K562 (cell line): ENCODE measurements around the gene URM1. TPM values are rescaled to one million over a fixed set of nuclear protein-coding genes. Genes with fewer than 3 reads are reported as not detected.

ENCODE experiments used
- ATAC-seq: fragments of 200-7000 bp; cut with Tn5 transposase; 3 replicates; pipeline ENCODE4 v1.9.1; 2020; ENCODE audit warnings: moderate library complexity
- BruUV-seq: library from RNA; stranded (reverse); fragments of 400-500 nt; replicated peaks from 2 replicates; lab custom pipeline; 2021; lab: Mats Ljungman, UMichigan
- CTCF ChIA-PET: fragments of 300-600 bp; formaldehyde crosslinking; extraction: SDS; loops from one replicate; lab custom pipeline; 2021; ENCODE audit warnings: low intra/inter-chr PET ratio; lab: Yijun Ruan, JAX
- POLR2A ChIA-PET: fragments of 300-600, 350-650 bp; sonication (Branson Sonifier 250); formaldehyde crosslinking; extraction: SDS; loops from one replicate; lab custom pipeline; 2021; ENCODE audit warnings: antibody characterized with exemption, inconsistent platforms; lab: Yijun Ruan, JAX
- DNase-seq, 4 experiments: peaks; one replicate each; pipeline versions ENCODE4 v3.0.0 to v3.0.0-alpha.2; 2011 to 2018; ENCODE audit warnings: low spot score in 3 of 4, mixed read lengths in 3 of 4; ENCODE audit errors: extremely low read depth in 1 of 4
- FAIRE-seq: peaks from 2 replicates; lab custom pipeline; 2011; peaks lifted over from hg19 to GRCh38; lab: Jason Lieb, UNC
- H2AFZ ChIP-seq: 2 replicates; pipeline ENCODE4 v1.6.0; 2011; ENCODE audit warnings: low read depth, low read length, control low read depth, inconsistent platforms
- H3K27ac ChIP-seq: fragments of 200-600 bp; 3 replicates; pipeline ENCODE4 v1.8.0; 2011; ENCODE audit warnings: low read depth, mild to moderate bottlenecking, control low read depth, inconsistent platforms, low read length, moderate library complexity, mixed read lengths; ENCODE audit errors: extremely low read depth
- H3K27me3 ChIP-seq, 2 experiments: fragments of 300-600 bp in 1 of 2; 2 replicates in 1 of 2; 3 replicates in 1 of 2; pipeline versions ENCODE4 v1.6.0 to v1.8.0; 2011; ENCODE audit warnings: inconsistent platforms in 2 of 2, low read length in 2 of 2, mild to moderate bottlenecking in 1 of 2, mixed read lengths in 1 of 2, moderate library complexity in 1 of 2; ENCODE audit not compliant: control insufficient read depth in 2 of 2, insufficient read depth in 2 of 2
- H3K36me3 ChIP-seq: fragments of 300-600 bp; 3 replicates; pipeline ENCODE4 v1.8.0; 2011; ENCODE audit warnings: mild to moderate bottlenecking, low read length, inconsistent platforms; ENCODE audit not compliant: control insufficient read depth, insufficient read depth
- H3K4me1 ChIP-seq, 2 experiments: fragments of 200-600 bp in 1 of 2; replicated peaks in 1 of 2; 2 replicates in 1 of 2; 3 replicates in 1 of 2; pipeline versions ENCODE4 v1.5.1 to v1.8.0; 2011; ENCODE audit warnings: inconsistent platforms in 2 of 2, low read length in 2 of 2, mild to moderate bottlenecking in 1 of 2, mixed read lengths in 1 of 2, moderate library complexity in 1 of 2; ENCODE audit not compliant: control insufficient read depth in 2 of 2, insufficient read depth in 2 of 2
- H3K4me2 ChIP-seq: 2 replicates; pipeline ENCODE4 v1.6.1; 2011; ENCODE audit warnings: low read length, control low read depth, inconsistent platforms, mixed read lengths; ENCODE audit not compliant: insufficient read depth
- H3K4me3 ChIP-seq: fragments of 200-600 bp; sonication (generic), shearing (Covaris generic); 2 replicates; pipeline ENCODE4 v1.5.1; 2016; ENCODE audit warnings: control low read depth, inconsistent platforms
- H3K79me2 ChIP-seq: fragments of 200-600 bp; 3 replicates; pipeline ENCODE4 v1.8.0; 2011; ENCODE audit warnings: low read length, inconsistent platforms; ENCODE audit not compliant: control insufficient read depth, insufficient read depth
- H3K9ac ChIP-seq, 2 experiments: 2 replicates each; pipeline versions ENCODE4 v1.6.0 to v1.6.1; 2011; ENCODE audit warnings: low read depth in 2 of 2, low read length in 2 of 2, control low read depth in 1 of 2, inconsistent platforms in 1 of 2, mild to moderate bottlenecking in 1 of 2, mixed read lengths in 1 of 2; ENCODE audit not compliant: insufficient read depth in 1 of 2
- H3K9me1 ChIP-seq: one replicate; pipeline ENCODE4 v1.6.0; 2011; ENCODE audit warnings: inconsistent platforms, mild to moderate bottlenecking, low read length, moderate library complexity; ENCODE audit not compliant: control insufficient read depth, insufficient read depth
- H3K9me3 ChIP-seq: replicated peaks from 2 replicates; pipeline ENCODE4 v1.5.1; 2011; ENCODE audit warnings: low read depth, low read length, inconsistent platforms; ENCODE audit not compliant: control insufficient read depth, insufficient read depth
- H4K20me1 ChIP-seq: replicated peaks from 2 replicates; pipeline ENCODE4 v1.6.1; 2011; ENCODE audit warnings: low read length, inconsistent platforms, mixed read lengths; ENCODE audit not compliant: control insufficient read depth, insufficient read depth
- ARID1B ChIP-seq: fragments of 450-650 bp; IDR thresholded peaks from 2 replicates; pipeline ENCODE4 v1.6.1; 2016; ENCODE audit warnings: antibody characterized with exemption, mild to moderate bottlenecking, inconsistent platforms
- MYC ChIP-seq, 2 experiments: fragments of 250-450 bp in 1 of 2; sonication (Bioruptor Pico) in 1 of 2; IDR thresholded peaks; 2 replicates each; pipeline versions ENCODE4 v1.5.1 to v1.6.1; 2012 to 2021; ENCODE audit warnings: low read depth in 2 of 2, borderline replicate concordance in 1 of 2, improper control_type of control experiment in 1 of 2, low read length in 1 of 2, mild to moderate bottlenecking in 1 of 2, moderate library complexity in 1 of 2
- WGBS: fragments of 100-300 bp; shearing (Covaris generic); methylation state at CpG from one replicate; pipeline ENCODE4 v1.1.6; 2016; ENCODE audit warnings: low coverage, mixed read lengths; ENCODE audit not compliant: insufficient coverage; ENCODE audit errors: missing lambda C conversion rate; 5-methylcytosine and 5-hydroxymethylcytosine counted together
- in situ Hi-C: fragments of 300-500 bp; cut with MboI; formaldehyde crosslinking; loops from 4 replicates; pipeline ENCODE4 v1.15.0; 2018; ENCODE audit warnings: inconsistent platforms, mixed read lengths
- intact Hi-C: fragments of 100-400 bp; cut with micrococcal nuclease; formaldehyde crosslinking; loops from 2 replicates; pipeline ENCODE4 v1.14.2; 2022
- polyA plus RNA-seq, 8 experiments: library from polyadenylated mRNA; depleted of rRNA in 4 of 8; stranded (reverse) in 5 of 8; unstranded in 3 of 8; fragments of >200 nt; fragmentation: Nextera tagmentation in 2 of 8; fragmentation: Illumina TruSeq in 1 of 8; extraction: Ambion mirVana in 2 of 8; extraction: Trizol in 1 of 8; gene quantifications; 2 replicates each; pipeline versions ENCODE4 v1.2.1 to v1.2.3, GENCODE V29; 2011 to 2014; ENCODE audit warnings: inconsistent platforms in 1 of 8, missing spikeins in 1 of 8
- total RNA-seq, 7 experiments: library from RNA; depleted of rRNA in 6 of 7; stranded (reverse); fragments of >200 nt in 6 of 7; fragmentation: Illumina TruSeq in 2 of 7; extraction: Trizol in 2 of 7; gene quantifications; 2 replicates each; pipeline versions ENCODE4 v1.2.1 to v1.2.3, GENCODE V29; 2011 to 2021; ENCODE audit warnings: low replicate concordance in 1 of 7
- TF ChIP-seq, protein P1 (sequence below): sonication (generic); formaldehyde crosslinking; IDR thresholded peaks from 2 replicates; pipeline ENCODE4 v1.8.0; 2022; ENCODE audit warnings: mild to moderate bottlenecking, missing genetic modification reagents
- TF ChIP-seq, protein P2 (sequence below), 2 experiments: fragments of 450-650 bp; IDR thresholded peaks; 2 replicates each; pipeline ENCODE4 v1.6.1; 2018; ENCODE audit warnings: mild to moderate bottlenecking in 2 of 2, low read depth in 1 of 2; ENCODE audit not compliant: partially characterized antibody in 2 of 2
- TF ChIP-seq, protein P3 (sequence below): sonication (generic); formaldehyde crosslinking; IDR thresholded peaks from 2 replicates; pipeline ENCODE4 v1.8.0; 2022; ENCODE audit warnings: missing genetic modification reagents, mild to moderate bottlenecking, borderline replicate concordance
- TF ChIP-seq, protein P4 (sequence below): sonication (generic); formaldehyde crosslinking; IDR thresholded peaks from 2 replicates; pipeline ENCODE4 v1.8.0; 2023; ENCODE audit warnings: mild to moderate bottlenecking, missing genetic modification reagents

URM1 gene
- total and polyA plus RNA-seq, 9 of the 15 experiments (the other 6 are each of a cell fraction or from before 2014, with no cell fraction given) = 10.1 to 88.9 (median 53.3) TPM

DNA sequence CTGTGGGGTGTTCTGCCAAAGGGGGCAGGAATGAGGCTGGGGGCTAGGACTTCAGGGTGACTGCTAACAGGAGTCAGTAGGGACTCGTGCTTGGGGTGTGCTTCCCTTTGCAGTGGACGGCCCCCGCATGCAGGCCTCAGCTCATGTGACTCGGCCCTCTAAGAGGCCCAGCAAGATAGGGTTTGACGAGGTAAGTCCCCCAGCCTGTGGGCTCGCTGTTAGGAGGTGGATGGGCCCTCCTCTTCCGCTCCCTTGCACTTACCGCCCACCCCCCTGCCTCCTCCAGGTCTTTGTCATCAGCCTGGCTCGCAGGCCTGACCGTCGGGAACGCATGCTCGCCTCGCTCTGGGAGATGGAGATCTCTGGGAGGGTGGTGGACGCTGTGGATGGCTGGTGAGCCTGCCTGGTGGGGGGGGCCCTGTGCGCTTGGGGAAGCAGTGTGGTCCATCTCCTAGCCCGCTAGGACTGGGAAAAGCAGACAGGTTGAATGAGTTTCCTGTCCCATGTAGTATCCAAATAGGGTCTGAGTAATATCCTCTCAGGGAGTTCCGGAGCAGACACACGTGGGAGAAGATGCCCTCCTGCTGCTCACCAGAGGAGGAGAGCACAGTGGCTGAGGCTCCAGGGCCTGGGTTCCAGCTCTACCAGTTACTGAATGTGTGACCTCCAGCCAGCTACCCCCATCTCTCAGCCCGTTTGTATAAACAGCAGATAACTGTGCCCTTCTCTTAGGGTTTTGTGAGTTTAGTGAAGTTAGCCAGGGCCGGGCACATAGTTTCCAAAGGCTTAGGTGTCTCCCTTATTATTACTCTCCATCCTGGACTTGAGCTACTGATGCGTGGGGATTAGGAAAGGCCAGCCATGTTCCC lies 57.7 kb downstream of the URM1 start:
- in situ Hi-C loops (loop anchor here (10.0 kb wide), 1 partner anchor 286 kb away; no protein-coding TSS in a partner anchor), intact Hi-C loops (no loop called here)
- H3K4me2 ChIP-seq = peak overlapping the region; percentile 67
- peaks cover 17% of the 10 kb centered on the region; the same call in 2 of the 3 replicates for H3K36me3 ChIP-seq
- ATAC-seq (peak; percentile 94), FAIRE-seq (peak; percentile 98), DNase-seq (peak; percentile 88 to 94 (median 88))
- no peaks in the 10 kb centered on the region for H4K20me1 ChIP-seq
- H3K9me1 ChIP-seq = no peaks in the 10 kb centered on the region
- peak overlapping the region; percentile 78 to 79 for H3K9ac ChIP-seq
- CTCF ChIA-PET = no interaction called here
- BruUV-seq = TSS peak; percentile 92
- WGBS = 17% methylated on average over 22 of the region's 22 CpGs
- H2AFZ ChIP-seq = peak overlapping the region; percentile 85
- peak overlapping the region; percentile 81 for H3K27ac ChIP-seq
- H3K27me3 ChIP-seq = no peaks in the 10 kb centered on the region
- POLR2A ChIA-PET = interaction anchor here (0.6 to 1.2 kb wide), 9 partner anchors 9 to 652 kb away, joined by 3 read pairs; partner anchors contain the start of gene CERCAM
- peaks cover 12% of the 10 kb centered on the region; the same call in 2 of the 3 replicates for H3K79me2 ChIP-seq
- peaks cover 14 to 26% of the 10 kb centered on the region in 2 experiments; a peak in 4 of 5 replicates for H3K4me1 ChIP-seq
- no peaks in the 10 kb centered on the region for H3K9me3 ChIP-seq
- H3K4me3 ChIP-seq = peak overlapping the region; percentile 25
- TF ChIP-seq ARID1B (peak; percentile 40; the same call in 1 of the 2 replicates), MYC (IDR thresholded peaks at IDR 0.05; ENCODE audit: low read depth, low read length) (peak; percentile 82; the same call in 1 of the 2 replicates), MYC (CRISPR knock-in tag; IDR thresholded peaks at IDR 0.05; ENCODE audit: borderline replicate concordance, low read depth) (no peak)
- TF ChIP-seq, protein P1, sequence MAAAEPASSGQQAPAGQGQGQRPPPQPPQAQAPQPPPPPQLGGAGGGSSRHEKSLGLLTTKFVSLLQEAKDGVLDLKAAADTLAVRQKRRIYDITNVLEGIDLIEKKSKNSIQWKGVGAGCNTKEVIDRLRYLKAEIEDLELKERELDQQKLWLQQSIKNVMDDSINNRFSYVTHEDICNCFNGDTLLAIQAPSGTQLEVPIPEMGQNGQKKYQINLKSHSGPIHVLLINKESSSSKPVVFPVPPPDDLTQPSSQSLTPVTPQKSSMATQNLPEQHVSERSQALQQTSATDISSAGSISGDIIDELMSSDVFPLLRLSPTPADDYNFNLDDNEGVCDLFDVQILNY (CRISPR knock-in tag) = peak; percentile 68; the same call in 1 of the 2 replicates
- TF ChIP-seq, protein P2, sequence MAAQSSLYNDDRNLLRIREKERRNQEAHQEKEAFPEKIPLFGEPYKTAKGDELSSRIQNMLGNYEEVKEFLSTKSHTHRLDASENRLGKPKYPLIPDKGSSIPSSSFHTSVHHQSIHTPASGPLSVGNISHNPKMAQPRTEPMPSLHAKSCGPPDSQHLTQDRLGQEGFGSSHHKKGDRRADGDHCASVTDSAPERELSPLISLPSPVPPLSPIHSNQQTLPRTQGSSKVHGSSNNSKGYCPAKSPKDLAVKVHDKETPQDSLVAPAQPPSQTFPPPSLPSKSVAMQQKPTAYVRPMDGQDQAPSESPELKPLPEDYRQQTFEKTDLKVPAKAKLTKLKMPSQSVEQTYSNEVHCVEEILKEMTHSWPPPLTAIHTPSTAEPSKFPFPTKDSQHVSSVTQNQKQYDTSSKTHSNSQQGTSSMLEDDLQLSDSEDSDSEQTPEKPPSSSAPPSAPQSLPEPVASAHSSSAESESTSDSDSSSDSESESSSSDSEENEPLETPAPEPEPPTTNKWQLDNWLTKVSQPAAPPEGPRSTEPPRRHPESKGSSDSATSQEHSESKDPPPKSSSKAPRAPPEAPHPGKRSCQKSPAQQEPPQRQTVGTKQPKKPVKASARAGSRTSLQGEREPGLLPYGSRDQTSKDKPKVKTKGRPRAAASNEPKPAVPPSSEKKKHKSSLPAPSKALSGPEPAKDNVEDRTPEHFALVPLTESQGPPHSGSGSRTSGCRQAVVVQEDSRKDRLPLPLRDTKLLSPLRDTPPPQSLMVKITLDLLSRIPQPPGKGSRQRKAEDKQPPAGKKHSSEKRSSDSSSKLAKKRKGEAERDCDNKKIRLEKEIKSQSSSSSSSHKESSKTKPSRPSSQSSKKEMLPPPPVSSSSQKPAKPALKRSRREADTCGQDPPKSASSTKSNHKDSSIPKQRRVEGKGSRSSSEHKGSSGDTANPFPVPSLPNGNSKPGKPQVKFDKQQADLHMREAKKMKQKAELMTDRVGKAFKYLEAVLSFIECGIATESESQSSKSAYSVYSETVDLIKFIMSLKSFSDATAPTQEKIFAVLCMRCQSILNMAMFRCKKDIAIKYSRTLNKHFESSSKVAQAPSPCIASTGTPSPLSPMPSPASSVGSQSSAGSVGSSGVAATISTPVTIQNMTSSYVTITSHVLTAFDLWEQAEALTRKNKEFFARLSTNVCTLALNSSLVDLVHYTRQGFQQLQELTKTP (IDR thresholded peaks at IDR 0.05; ENCODE audit: low read depth in 1 of 2, partially characterized antibody in 2 of 2) = no peak
- TF ChIP-seq, protein P3, sequence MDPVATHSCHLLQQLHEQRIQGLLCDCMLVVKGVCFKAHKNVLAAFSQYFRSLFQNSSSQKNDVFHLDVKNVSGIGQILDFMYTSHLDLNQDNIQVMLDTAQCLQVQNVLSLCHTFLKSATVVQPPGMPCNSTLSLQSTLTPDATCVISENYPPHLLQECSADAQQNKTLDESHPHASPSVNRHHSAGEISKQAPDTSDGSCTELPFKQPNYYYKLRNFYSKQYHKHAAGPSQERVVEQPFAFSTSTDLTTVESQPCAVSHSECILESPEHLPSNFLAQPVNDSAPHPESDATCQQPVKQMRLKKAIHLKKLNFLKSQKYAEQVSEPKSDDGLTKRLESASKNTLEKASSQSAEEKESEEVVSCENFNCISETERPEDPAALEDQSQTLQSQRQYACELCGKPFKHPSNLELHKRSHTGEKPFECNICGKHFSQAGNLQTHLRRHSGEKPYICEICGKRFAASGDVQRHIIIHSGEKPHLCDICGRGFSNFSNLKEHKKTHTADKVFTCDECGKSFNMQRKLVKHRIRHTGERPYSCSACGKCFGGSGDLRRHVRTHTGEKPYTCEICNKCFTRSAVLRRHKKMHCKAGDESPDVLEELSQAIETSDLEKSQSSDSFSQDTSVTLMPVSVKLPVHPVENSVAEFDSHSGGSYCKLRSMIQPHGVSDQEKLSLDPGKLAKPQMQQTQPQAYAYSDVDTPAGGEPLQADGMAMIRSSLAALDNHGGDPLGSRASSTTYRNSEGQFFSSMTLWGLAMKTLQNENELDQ (CRISPR knock-in tag) = no peak
- TF ChIP-seq, protein P4, sequence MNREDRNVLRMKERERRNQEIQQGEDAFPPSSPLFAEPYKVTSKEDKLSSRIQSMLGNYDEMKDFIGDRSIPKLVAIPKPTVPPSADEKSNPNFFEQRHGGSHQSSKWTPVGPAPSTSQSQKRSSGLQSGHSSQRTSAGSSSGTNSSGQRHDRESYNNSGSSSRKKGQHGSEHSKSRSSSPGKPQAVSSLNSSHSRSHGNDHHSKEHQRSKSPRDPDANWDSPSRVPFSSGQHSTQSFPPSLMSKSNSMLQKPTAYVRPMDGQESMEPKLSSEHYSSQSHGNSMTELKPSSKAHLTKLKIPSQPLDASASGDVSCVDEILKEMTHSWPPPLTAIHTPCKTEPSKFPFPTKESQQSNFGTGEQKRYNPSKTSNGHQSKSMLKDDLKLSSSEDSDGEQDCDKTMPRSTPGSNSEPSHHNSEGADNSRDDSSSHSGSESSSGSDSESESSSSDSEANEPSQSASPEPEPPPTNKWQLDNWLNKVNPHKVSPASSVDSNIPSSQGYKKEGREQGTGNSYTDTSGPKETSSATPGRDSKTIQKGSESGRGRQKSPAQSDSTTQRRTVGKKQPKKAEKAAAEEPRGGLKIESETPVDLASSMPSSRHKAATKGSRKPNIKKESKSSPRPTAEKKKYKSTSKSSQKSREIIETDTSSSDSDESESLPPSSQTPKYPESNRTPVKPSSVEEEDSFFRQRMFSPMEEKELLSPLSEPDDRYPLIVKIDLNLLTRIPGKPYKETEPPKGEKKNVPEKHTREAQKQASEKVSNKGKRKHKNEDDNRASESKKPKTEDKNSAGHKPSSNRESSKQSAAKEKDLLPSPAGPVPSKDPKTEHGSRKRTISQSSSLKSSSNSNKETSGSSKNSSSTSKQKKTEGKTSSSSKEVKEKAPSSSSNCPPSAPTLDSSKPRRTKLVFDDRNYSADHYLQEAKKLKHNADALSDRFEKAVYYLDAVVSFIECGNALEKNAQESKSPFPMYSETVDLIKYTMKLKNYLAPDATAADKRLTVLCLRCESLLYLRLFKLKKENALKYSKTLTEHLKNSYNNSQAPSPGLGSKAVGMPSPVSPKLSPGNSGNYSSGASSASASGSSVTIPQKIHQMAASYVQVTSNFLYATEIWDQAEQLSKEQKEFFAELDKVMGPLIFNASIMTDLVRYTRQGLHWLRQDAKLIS = 0 out of 2 replicates have a peak, but pooled peaks have one; percentile 55
